Measurements from ENCODE around the gene CMTM4.
"Not testable (repeated sequence)": the region's sequence is repeated elsewhere in the genome, so short reads cannot be mapped to it uniquely, and the experiment has no call there.

Gene CMTM4

DNA sequence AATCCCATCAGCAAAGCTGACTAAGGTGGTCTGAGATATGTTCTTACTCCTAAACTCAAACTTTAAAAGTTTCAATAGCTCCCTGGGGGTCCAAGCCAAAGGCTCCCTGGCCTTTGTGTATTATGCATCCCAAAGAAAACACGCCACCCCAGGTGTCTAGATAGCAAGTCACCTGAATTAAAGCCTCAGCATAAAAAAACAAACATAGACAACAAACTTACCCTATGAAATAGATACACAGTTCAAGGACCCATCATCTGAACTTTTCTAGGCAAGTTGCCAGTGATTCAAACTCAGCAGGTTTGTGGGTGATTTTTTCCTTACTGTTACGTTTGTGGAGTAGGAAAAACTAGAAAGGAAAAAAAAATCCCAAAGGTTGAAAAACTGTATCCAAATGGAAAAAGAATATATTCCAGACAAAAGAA is 79.5 kb downstream of the CMTM4 start:
- TF ChIP-seq, protein P1, sequence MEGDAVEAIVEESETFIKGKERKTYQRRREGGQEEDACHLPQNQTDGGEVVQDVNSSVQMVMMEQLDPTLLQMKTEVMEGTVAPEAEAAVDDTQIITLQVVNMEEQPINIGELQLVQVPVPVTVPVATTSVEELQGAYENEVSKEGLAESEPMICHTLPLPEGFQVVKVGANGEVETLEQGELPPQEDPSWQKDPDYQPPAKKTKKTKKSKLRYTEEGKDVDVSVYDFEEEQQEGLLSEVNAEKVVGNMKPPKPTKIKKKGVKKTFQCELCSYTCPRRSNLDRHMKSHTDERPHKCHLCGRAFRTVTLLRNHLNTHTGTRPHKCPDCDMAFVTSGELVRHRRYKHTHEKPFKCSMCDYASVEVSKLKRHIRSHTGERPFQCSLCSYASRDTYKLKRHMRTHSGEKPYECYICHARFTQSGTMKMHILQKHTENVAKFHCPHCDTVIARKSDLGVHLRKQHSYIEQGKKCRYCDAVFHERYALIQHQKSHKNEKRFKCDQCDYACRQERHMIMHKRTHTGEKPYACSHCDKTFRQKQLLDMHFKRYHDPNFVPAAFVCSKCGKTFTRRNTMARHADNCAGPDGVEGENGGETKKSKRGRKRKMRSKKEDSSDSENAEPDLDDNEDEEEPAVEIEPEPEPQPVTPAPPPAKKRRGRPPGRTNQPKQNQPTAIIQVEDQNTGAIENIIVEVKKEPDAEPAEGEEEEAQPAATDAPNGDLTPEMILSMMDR (conservative IDR thresholded peaks at IDR 0.05): no peak
- no peak for TF ChIP-seq ZFX (IDR thresholded peaks at IDR 0.05)
- H3K27ac ChIP-seq: no peak overlapping the region

DNA sequence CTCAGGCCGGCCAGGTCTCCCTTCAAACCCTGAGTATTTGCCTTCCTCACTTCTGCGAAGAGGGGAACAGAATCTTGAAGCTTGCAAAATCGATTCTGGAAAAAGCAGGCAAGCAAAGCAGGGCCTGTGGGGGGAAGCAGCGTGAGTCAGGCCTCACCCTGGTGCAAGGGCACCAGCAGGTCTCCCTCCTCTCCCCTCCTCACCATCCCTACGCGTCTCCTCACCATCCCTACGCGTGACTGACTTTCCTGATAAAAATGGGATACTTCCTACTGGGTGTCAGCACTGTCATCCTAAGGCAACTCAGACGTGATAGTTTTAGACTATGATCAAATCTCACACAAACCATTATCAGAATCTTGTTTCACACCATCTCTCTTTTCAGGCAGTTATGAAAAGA is 80.0 kb downstream of the CMTM4 start:
- H3K27ac ChIP-seq: no peak overlapping the region
- TF ChIP-seq, protein P1 (conservative IDR thresholded peaks at IDR 0.05): no peak
- TF ChIP-seq ZFX (IDR thresholded peaks at IDR 0.05): no peak

DNA sequence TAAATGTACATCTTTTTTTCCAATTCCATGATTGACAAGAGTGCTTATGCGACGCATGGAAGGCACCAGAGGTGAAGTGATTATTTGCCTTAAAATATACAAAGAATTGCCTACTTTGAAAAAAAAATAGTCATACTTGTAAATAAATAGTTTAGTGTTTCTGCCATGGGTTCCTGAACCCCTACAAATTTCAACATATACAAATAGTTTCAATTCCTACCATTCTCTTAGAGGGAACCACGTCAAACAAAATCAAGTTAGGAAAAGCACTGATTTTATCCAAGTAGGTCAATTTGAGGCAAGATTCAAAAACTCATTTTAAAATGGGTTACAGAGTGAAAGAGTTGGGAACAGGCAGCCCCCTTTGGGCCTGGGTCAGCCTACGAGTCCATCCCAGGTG is 80.4 kb downstream of the CMTM4 start:
- no peak overlapping the region for H3K27ac ChIP-seq
- TF ChIP-seq, protein P1 (conservative IDR thresholded peaks at IDR 0.05): no peak
- TF ChIP-seq ZFX (IDR thresholded peaks at IDR 0.05): no peak

DNA sequence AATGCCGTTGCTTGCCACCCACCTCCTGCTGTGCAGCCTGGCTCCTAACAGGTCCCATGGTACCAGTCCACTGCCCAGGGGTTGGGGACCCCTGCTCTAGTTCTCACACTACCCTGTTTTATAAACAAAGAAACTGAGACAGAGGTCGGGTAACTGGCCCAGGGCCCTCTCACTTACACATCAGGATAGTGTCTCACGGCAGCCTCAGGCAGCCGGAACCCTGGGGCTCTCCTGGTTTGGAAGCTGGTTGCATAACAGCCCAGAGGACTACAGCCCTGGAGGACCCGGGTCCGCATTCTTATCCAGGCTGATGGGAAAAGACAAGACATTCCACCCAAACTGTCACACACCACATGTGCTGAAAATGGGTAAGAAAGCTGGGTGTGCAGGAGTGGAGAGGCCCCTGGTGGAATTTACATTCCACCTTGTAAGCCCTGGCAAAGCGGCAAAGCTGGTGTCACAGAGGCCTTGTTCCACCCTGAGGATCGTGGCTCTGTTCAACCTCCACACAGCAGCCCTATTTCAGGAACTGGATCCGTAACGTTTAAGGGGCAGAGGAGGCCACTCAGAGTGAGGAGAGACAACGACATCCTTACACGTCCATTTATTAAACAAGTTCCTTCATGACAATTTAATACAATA is 82.3 kb downstream of the CMTM4 start:
- TF ChIP-seq, protein P1 (conservative IDR thresholded peaks at IDR 0.05): no peak
- H3K27ac ChIP-seq: no peak overlapping the region

DNA sequence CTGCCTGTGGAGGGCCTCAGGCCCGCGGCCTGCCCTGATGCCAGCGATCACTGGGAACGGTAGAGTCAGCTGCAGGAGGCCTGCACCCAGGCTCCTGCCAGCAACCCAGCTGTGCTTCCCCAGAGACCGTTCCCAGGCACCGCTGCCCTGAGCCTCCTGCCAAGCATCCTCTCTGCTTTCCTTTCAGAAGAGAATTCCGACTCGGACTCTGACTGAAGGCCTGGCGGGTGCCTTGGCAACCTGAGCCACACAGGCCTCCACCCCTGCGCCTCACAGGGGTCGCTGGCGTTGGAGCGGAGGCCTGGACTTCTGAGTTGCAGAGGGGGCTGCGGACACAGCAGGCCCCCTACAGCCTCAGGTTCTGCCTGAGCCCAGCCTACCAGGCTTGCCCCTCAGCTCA is 84.1 kb downstream of the CMTM4 start:
- no peak for TF ChIP-seq ZFX (IDR thresholded peaks at IDR 0.05)
- TF ChIP-seq, protein P1 (conservative IDR thresholded peaks at IDR 0.05): no peak
- no peak overlapping the region for H3K27ac ChIP-seq

DNA sequence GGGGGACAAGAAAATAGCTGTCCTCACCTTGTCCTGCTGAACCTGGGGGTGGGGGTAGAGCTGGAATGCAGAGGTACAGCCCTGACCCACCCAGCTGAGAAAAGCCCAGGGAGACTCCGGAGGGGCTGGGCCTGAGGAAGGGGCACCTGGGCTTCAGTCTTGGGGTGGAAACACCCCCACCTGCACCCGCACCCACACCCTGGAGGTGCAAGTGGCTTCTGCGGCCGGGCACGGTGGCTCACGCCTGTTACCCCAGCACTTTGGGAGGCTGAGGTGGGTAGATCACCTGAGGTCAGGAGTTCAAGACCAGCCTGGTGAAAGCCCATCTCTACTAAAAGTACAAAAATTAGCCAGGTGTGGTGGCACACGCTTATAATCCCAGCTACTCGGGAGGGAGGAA is 84.6 kb downstream of the CMTM4 start:
- H3K27ac ChIP-seq: not testable (repeated sequence)

DNA sequence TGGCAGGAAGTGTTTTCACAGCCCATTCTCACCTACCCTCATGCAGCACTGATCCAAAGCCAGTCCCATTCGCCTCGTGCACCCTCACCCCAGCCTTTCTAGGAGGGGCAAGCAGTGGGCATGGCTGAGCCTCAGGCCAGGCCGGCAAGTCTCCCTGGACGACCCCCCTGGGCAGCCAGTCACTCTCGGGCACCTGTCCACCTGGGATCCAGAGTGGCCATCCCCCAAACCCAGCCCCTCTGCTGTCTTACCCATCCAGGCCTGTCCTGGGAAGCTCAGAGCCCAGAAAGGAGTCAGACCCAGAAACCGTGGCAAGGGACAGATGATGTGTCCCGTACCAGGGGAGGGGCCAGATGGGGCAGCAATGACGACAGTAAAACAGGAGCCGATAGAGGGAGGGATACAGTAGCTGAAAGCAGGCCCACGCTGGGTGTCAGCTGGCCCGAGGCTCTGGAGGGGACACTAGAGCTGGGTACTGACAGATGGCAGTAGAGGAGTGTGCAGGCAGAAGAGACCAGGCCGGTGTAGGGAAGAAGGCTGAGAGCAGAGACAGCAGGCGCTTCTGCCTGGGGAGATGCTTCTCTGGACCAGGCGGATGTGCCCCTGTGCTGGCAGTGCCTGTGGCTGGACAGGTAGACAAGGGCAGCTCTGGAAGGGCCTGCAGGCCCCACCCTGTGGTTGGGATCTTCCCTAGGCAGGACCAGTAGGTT is 86.3 kb downstream of the CMTM4 start:
- no peak for TF ChIP-seq ZFX (IDR thresholded peaks at IDR 0.05)
- no peak overlapping the region for H3K27ac ChIP-seq

DNA sequence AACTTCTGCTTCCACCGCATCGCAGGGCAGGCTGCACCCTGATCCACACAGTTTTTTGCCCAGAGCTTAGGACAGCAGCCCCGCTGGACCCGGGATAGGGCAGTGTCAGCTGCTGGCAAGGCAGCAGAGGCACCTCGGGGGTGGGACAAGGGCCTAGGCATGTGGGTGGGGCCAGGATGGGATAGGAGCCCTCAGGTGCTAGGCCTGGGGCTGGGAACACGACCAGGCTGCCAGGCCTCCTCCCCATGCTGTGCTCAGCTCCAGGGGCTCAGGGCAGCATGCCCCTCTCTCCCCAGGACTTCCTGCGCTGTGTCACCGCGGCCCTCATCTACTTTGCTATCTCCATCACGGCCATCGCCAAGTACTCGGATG is 87.4 kb downstream of the CMTM4 start:
- H3K27ac ChIP-seq: peak overlapping the region; percentile 12; the same call in 1 of the 2 replicates
- TF ChIP-seq ZFX (IDR thresholded peaks at IDR 0.05): no peak
- TF ChIP-seq, protein P1 (conservative IDR thresholded peaks at IDR 0.05): no peak
